ENCODE results near the gene IMPDH1.

IMPDH1 gene

GRCh38 chr7:128360359-128360678, 49.5 kb downstream of the IMPDH1 start:
- no peak for DNase-seq (ENCODE audit: low read depth in 2 of 2)

- no peak for DNase-seq (ENCODE audit: low read depth in 2 of 2)
Observed at GRCh38 chr7:128359939-128360338, 49.8 kb downstream of the IMPDH1 start.

DNA sequence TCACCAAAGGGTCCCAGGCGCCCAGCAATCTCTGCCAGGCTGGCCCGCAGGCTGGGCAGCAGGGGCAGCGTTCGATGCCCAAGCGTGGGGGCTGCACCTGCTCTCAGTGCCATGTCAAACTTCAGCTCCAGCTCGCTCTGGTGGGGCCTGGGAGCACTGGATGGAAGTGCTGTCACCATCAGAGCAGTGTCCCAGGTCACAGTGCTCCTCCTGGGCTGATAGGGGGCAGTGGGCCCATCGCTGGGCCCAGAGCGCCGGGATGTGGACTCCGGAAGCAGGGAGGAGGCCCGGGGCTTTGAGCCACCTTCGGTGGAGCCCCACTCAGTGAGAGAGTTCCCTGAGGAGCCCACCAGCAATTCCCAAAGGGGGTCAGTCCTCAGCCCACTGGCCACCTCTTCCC, 50.4 kb downstream of the IMPDH1 start:
- DNase-seq (ENCODE audit: low read depth in 2 of 2), result no peak

- no peak for DNase-seq (ENCODE audit: low read depth in 2 of 2)
Observed at GRCh38 chr7:128358233-128358632, 51.5 kb downstream of the IMPDH1 start.

DNA sequence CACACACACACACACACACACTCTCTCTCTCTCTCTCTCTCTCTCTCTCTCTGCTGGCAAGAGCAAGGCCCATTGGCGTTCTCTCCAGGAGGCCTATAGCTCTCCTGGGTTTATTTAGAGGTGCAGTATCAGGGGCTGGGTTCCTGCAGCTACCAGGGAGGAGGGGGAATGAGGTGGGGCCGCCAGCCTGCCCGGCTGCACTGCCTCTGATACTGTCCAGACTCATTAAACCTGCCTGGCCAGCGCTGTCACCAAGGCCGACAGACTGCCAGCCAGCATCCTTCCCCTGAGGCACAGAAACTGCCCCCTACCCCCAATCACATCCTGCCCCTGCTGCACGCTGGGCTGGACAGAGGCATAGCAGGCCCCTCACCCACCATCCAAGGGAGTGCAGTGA, 52.6 kb downstream of the IMPDH1 start:
- no peak for DNase-seq (ENCODE audit: low read depth in 2 of 2)

DNA sequence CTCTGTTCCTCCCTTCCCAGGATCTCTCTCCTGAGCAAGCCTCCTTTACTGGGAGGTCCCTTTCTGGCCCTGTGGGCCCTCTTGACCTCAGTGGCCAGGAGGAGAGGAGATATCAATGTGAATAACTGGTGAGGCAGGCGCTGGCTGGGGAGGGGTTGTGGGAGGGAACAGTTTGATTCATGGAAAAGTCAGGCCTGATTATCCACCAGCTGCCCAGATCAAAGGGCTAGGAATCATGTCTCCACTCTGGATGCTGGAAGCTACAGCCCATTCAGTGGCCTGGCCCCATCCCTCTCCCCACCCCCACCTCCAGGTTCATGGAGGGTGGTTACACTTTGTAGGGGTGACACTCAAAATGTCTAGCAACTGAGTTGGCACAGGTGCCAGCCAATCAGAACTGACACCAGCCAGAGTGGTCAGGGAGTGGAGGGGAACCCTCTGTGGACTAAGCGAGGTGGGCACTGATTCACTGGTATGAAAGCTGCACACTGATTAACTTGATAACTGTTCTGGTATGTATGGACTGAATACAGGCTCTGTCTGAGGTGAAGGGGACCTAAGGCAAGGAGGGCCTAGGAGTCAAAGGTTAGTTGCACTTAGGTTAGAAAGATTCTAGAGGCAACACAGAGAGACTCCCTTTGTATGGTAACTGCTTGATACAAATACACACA, 53.1 kb downstream of the IMPDH1 start:
- no peak for DNase-seq (ENCODE audit: low read depth in 2 of 2)

- no peak for DNase-seq (ENCODE audit: low read depth in 2 of 2)
Observed at GRCh38 chr7:128353610-128354009, 56.2 kb downstream of the IMPDH1 start.

DNA sequence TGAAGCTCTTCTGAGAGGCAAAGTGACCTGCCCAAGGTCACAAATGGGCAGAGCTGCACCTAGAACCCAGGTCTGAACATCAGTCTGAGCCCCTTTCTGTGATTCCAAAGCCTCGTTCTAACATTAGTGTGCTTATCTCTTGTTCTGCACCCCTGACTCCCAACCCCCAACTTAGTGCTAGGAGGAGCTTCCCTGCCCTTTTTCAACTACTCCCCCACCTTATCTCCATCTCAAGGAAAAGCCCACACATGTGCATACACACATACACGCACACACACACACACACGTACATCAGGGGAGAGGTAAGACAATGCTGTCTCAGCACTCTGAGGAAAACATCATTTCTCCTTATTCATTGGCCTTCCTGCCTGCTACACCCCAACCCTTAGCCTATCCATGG, 56.6 kb downstream of the IMPDH1 start:
- no peak for DNase-seq (ENCODE audit: low read depth in 2 of 2)

- DNase-seq (ENCODE audit: low read depth in 2 of 2), result no peak
Observed at GRCh38 chr7:128352636-128353035, 57.1 kb downstream of the IMPDH1 start.

DNA sequence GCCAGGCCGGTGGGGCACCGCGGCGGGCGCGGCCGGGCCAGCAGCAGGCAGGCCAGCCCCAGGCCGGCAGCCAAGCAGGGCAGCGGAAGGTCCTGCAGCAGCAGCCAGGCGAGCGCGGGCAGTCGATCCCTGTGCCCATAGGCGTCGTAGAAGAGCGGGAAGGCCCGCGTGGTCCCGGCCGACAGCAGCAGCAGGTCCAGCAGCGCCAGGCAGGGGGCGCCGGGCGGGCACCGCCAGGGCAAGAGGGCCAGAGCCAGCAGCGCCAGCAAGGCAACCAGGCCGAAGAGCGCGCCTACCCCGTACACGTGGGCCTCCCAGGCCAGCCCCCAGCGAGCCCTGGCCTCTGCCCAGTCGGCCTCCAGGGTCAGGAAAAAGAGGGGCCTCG, 57.6 kb downstream of the IMPDH1 start:
- no peak for DNase-seq (ENCODE audit: low read depth in 2 of 2)

DNA sequence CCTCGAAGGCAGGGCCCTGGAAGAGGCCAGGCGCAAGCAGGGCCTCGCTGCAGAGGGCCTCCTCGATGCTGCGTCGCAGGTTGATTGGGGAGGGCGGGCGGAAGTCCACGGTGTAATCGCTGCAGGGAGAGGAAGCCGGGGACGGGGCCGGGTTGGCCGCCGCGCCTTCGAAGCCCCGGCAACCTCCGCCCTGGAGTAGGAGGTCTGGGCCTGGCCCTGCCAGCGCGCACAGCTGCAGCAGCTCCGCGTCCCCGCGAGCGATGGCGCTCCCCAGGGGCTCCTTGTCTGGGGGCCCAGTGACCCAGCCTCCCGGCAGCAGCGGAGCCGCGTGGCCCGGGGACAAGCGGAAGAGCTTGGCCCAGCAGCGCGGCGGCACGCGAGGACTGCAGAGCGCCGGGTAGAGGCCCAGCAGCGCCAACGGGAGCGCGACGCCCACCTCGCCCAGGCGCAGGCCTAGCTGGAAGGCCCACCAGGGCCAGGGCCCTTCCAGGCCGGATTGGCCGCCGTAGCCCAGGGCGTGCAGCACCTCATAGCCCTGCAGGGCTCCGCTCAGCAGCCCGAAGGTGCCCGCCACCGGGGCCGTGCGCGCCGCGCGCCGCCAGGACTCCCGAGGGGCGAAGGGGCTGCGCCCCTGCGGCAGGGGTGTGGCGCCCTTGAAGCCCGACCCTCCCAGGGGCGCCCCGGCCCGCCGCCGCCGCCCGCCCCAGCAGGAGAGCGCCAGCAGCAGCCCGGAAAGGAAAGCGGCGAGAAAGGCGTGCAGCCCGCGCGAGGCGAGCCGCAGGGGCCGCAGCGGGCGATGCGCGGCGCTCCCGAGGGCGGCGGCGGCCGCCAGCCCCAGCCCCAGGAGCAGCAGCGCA, 58.3 kb downstream of the IMPDH1 start:
- DNase-seq (ENCODE audit: low read depth in 2 of 2), result no peak

- no peak for DNase-seq (ENCODE audit: low read depth in 2 of 2)
Observed at GRCh38 chr7:128350708-128351295, 59.0 kb downstream of the IMPDH1 start.

- no peak for DNase-seq (ENCODE audit: low read depth in 2 of 2)
Observed at GRCh38 chr7:128349466-128349825, 60.3 kb downstream of the IMPDH1 start.

DNA sequence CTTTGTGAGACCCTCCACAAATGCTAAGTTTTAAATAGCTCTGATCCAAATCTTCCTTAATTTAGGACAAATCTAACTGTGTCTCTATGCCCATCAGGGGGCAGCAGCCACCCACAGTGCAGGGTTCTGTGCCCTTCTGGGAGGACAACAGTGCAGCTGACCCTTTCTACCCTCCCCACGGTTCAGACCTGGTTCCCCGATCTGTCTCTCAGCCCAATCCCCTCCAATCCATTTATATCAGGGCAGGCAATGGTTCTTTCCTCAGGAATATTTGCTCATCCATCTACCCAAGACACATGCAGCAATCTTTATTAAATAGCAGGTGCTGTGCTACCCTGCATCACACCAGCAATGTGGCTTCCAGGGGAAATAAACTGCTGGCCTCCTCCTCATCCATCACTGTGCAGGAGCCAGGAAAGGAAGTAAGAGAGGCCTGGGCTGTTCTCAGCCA, 62.1 kb downstream of the IMPDH1 start:
- DNase-seq (ENCODE audit: low read depth in 2 of 2), result peak in 1 of 2 donors; percentile 30

- no peak for DNase-seq (ENCODE audit: low read depth in 2 of 2)
Observed at GRCh38 chr7:128344431-128344774, 65.4 kb downstream of the IMPDH1 start.

DNA sequence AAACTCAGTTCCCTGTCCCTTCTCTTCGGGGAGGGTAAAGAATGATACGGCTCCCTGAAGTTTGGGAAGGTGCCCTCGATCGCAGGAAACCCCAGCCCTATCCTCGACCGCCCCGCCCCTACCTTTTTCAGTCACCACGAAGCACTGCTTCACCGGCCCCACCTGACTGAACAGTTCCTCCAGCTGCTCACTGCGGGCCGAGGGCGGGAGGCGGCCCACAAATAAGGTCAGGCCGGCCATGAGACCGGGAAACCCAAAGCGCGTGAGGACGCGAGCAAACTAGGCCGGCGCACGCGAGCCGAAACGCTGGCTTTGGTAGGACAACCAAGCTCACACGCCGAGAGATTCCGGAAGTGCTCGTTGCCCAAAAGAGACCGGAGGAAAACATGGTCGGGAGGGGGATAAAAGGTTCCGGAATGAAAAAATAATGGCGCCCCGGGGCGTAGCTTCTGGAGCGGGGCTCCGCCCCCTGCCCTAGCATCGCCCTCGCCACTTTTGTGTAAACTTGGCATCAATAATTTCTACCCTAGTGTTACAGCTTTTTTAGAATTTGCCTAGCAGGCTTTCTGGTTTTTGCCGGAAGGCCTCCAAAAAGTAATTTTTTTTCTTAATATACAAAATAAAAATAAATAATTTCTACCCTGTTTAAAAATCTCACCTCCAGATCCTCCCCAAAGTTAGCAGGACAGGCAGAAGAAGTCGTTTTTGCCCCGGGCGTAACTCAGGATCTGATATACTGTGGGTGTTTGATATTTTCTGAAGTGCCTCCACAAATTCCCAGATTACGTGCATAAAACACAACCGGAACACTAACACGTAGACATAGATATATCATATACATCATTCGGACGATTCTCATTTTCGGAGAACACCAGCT, 66.0 kb downstream of the IMPDH1 start, which contains the start of gene RBM28:
Gene RBM28 (minus strand): TSS at position 355 of the 877 bp plus-strand sequence. CDS start 115 bp downstream, at position 240.
- DNase-seq (ENCODE audit: low read depth in 2 of 2), result peak; percentile 71 to 72

Measured in stimulated activated CD8-positive, alpha-beta memory T cell treated with anti-CD3 and anti-CD28 coated beads, Interleukin-15, amount 100 ng/mL, for 48 hours (primary cell).